ENCODE data around the gene GADD45A. TPM values are rescaled to one million over a fixed set of nuclear protein-coding genes. Genes with fewer than 3 reads are reported as not detected.

The GADD45A gene
- total and polyA plus RNA-seq, 9 of the 15 experiments (the other 6 are each of a cell fraction or from before 2014, with no cell fraction given), result 21.3 to 156 (median 62.1) TPM

DNA sequence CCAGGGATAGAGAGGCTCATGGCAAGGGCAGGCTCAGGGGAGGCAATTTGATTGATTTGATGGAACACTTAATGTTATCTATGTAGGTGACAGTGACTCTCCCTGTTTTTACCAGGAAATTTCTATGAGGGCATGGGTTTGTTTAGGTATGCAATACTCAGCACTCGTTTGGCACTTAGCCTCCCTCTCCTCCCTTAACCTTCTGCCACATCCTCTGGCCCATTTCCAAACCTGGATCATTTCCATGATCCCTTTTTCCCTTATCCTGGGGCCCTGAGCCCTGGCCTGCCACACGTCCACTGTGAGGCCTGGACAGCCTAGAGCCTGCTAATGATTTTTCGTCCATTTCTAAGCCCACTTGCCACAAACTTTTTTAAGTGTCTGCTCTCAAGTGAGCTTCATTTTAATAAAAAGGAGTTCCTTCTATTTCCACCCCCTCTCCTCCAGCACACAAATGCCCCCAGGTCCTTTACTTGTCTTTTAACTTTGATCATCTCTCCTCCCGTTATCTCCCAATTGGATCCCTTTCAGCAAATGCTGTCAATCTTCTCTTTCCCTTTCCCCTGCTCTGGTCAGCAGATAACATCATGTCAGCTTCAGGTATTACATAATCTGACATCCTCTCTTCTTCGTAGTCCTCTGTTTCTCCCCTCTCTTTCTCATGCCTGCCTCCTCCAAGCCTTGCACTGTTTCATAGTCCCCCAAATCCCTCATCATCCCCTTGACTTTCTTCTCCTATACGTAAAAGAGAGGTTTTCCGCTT lies 37.8 kb upstream of the GADD45A start (continued):
- TF ChIP-seq, protein P1, sequence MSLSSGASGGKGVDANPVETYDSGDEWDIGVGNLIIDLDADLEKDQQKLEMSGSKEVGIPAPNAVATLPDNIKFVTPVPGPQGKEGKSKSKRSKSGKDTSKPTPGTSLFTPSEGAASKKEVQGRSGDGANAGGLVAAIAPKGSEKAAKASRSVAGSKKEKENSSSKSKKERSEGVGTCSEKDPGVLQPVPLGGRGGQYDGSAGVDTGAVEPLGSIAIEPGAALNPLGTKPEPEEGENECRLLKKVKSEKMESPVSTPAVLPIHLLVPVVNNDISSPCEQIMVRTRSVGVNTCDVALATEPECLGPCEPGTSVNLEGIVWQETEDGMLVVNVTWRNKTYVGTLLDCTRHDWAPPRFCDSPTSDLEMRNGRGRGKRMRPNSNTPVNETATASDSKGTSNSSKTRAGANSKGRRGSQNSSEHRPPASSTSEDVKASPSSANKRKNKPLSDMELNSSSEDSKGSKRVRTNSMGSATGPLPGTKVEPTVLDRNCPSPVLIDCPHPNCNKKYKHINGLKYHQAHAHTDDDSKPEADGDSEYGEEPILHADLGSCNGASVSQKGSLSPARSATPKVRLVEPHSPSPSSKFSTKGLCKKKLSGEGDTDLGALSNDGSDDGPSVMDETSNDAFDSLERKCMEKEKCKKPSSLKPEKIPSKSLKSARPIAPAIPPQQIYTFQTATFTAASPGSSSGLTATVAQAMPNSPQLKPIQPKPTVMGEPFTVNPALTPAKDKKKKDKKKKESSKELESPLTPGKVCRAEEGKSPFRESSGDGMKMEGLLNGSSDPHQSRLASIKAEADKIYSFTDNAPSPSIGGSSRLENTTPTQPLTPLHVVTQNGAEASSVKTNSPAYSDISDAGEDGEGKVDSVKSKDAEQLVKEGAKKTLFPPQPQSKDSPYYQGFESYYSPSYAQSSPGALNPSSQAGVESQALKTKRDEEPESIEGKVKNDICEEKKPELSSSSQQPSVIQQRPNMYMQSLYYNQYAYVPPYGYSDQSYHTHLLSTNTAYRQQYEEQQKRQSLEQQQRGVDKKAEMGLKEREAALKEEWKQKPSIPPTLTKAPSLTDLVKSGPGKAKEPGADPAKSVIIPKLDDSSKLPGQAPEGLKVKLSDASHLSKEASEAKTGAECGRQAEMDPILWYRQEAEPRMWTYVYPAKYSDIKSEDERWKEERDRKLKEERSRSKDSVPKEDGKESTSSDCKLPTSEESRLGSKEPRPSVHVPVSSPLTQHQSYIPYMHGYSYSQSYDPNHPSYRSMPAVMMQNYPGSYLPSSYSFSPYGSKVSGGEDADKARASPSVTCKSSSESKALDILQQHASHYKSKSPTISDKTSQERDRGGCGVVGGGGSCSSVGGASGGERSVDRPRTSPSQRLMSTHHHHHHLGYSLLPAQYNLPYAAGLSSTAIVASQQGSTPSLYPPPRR (CRISPR knock-in tag; IDR thresholded peaks at IDR 0.05; ENCODE audit: borderline replicate concordance), result no peak
- TF ChIP-seq, protein P2, sequence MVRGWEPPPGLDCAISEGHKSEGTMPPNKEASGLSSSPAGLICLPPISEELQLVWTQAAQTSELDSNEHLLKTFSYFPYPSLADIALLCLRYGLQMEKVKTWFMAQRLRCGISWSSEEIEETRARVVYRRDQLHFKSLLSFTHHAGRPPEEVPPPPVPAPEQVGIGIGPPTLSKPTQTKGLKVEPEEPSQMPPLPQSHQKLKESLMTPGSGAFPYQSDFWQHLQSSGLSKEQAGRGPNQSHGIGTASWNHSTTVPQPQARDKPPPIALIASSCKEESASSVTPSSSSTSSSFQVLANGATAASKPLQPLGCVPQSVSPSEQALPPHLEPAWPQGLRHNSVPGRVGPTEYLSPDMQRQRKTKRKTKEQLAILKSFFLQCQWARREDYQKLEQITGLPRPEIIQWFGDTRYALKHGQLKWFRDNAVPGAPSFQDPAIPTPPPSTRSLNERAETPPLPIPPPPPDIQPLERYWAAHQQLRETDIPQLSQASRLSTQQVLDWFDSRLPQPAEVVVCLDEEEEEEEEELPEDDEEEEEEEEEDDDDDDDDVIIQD (CRISPR knock-in tag; IDR thresholded peaks at IDR 0.05), result no peak
- TF ChIP-seq HDAC3 (IDR thresholded peaks at IDR 0.05; ENCODE audit: borderline replicate concordance, partially characterized antibody) (no peak), ZNF77 (CRISPR knock-in tag; IDR thresholded peaks at IDR 0.05) (no peak), CEBPB (tag; IDR thresholded peaks at IDR 0.05) (peak; percentile 28; the same call in 1 of the 2 replicates), MEIS2 (IDR thresholded peaks at IDR 0.05; ENCODE audit: partially characterized antibody) (peak; percentile 37), KHSRP (IDR thresholded peaks at IDR 0.05) (no peak), ZEB2 (IDR thresholded peaks at IDR 0.05) (peak; percentile 39), ELF4 (CRISPR knock-in tag; IDR thresholded peaks at IDR 0.05) (no peak), ZNF232 (CRISPR knock-in tag; IDR thresholded peaks at IDR 0.05) (no peak), CBFB (CRISPR knock-in tag; IDR thresholded peaks at IDR 0.05) (no peak)
- TF ChIP-seq, protein P3, sequence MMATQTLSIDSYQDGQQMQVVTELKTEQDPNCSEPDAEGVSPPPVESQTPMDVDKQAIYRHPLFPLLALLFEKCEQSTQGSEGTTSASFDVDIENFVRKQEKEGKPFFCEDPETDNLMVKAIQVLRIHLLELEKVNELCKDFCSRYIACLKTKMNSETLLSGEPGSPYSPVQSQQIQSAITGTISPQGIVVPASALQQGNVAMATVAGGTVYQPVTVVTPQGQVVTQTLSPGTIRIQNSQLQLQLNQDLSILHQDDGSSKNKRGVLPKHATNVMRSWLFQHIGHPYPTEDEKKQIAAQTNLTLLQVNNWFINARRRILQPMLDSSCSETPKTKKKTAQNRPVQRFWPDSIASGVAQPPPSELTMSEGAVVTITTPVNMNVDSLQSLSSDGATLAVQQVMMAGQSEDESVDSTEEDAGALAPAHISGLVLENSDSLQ (IDR thresholded peaks at IDR 0.05), result peak; percentile 89
- TF ChIP-seq, protein P4, sequence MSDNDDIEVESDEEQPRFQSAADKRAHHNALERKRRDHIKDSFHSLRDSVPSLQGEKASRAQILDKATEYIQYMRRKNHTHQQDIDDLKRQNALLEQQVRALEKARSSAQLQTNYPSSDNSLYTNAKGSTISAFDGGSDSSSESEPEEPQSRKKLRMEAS (CRISPR knock-in tag; IDR thresholded peaks at IDR 0.05), result no peak
- TF ChIP-seq, protein P5, sequence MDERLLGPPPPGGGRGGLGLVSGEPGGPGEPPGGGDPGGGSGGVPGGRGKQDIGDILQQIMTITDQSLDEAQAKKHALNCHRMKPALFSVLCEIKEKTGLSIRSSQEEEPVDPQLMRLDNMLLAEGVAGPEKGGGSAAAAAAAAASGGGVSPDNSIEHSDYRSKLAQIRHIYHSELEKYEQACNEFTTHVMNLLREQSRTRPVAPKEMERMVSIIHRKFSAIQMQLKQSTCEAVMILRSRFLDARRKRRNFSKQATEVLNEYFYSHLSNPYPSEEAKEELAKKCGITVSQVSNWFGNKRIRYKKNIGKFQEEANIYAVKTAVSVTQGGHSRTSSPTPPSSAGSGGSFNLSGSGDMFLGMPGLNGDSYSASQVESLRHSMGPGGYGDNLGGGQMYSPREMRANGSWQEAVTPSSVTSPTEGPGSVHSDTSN (CRISPR knock-in tag; IDR thresholded peaks at IDR 0.05; ENCODE audit: low read depth), result no peak
- TF ChIP-seq, protein P5 (tag; conservative IDR thresholded peaks at IDR 0.05; ENCODE audit: low read depth), result 0 out of 2 replicates have a peak, but pooled peaks have one; percentile 8
- TF ChIP-seq, protein P6, sequence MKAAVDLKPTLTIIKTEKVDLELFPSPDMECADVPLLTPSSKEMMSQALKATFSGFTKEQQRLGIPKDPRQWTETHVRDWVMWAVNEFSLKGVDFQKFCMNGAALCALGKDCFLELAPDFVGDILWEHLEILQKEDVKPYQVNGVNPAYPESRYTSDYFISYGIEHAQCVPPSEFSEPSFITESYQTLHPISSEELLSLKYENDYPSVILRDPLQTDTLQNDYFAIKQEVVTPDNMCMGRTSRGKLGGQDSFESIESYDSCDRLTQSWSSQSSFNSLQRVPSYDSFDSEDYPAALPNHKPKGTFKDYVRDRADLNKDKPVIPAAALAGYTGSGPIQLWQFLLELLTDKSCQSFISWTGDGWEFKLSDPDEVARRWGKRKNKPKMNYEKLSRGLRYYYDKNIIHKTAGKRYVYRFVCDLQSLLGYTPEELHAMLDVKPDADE (conservative IDR thresholded peaks at IDR 0.05; ENCODE audit: control insufficient read depth, low read depth, low read length), result no peak
